Measurements from ENCODE around the gene S1PR5.

The S1PR5 gene

GRCh38 chr19:10514211-10515145, 2.8 kb downstream of the S1PR5 start:
- no peak for DNase-seq (ENCODE audit: low read depth)

- no peak for DNase-seq (ENCODE audit: low read depth)
These were observed 4.0 kb downstream of the S1PR5 start for GRCh38 chr19:10513223-10513622.

DNA sequence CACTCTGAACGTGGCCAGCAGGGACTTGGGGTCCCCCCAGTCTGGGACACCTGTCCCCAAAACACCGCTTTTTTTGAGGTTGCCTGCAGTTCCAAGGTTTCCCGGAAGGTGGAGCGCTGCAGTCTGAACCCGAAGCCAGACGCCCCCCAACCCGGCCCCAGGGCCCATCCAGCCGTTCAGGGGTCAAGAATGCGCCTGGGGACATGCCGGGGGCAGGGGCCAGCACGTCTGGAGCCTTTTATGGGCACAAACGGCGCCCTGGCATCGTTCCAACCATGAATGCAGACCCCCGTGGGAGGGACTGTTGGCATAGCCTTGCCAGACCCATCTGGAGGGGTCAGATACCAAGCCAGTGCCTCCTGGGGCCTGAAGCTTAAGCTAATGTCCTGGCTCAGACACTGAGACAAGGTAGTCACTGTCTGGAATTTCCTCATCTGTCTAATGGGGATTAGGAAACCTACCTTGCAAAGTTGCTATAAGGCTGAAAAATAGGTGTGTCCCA, 6.9 kb downstream of the S1PR5 start:
- DNase-seq (ENCODE audit: low read depth): peak; percentile 52

DNA sequence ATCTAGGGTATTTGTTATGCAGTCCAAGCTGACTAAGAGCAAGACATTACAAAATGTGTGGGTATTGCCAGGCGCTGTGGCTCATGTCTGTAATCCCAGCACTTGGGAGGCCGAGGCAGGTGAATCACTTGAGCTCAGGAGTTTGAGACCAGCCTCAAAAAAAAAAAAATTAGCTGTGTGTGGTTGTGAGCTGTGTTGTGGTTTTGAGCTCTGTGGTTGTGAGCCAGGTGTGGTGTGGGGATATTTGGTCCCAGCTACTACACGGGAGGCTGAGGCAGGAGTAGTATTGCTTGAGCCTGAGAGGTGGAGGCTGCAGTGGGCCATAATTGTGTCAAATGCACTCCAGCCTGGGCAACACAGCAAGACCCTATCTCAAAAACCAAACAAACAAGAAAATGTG, 8.5 kb downstream of the S1PR5 start:
- DNase-seq (ENCODE audit: low read depth): no peak

GRCh38 chr19:10508036-10508435, 9.2 kb downstream of the S1PR5 start:
- no peak for DNase-seq (ENCODE audit: low read depth)

- peak; percentile 78 for DNase-seq (ENCODE audit: low read depth)
These were observed 11.5 kb downstream of the S1PR5 start for GRCh38 chr19:10505583-10506229.

- DNase-seq (ENCODE audit: low read depth): no peak
These were observed 14.1 kb downstream of the S1PR5 start, which contains the start of gene KEAP1 for GRCh38 chr19:10503002-10503789. Gene KEAP1, minus strand, starts transcription at chr19:10503356. Its CDS starts 3,323 bp downstream, at chr19:10500033.

DNA sequence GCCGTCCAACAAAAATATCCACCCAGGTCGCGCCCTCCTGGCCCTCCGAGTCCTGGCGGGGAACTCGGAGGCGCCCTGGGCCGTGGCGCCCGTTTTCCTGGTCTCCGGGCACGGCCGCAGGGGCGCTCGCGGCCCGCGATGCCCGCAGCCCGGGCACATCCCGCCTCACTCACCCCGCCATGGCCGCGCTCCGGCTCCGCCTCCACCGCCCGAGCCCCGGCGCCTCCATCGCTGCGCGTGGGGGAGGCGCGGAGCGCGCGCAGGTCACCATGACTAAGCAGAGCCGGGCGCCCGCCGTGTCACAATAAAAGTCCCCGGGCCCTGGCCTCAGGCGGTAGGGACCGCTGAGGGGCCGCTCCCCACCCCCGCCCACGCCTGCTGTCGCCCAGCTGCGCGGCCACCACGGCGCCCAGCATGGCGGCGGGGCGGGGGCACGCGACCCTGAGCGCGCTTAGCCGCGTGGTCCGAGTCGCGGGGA, 14.7 kb downstream of the S1PR5 start:
- peak; percentile 83 for DNase-seq (ENCODE audit: low read depth)

DNA sequence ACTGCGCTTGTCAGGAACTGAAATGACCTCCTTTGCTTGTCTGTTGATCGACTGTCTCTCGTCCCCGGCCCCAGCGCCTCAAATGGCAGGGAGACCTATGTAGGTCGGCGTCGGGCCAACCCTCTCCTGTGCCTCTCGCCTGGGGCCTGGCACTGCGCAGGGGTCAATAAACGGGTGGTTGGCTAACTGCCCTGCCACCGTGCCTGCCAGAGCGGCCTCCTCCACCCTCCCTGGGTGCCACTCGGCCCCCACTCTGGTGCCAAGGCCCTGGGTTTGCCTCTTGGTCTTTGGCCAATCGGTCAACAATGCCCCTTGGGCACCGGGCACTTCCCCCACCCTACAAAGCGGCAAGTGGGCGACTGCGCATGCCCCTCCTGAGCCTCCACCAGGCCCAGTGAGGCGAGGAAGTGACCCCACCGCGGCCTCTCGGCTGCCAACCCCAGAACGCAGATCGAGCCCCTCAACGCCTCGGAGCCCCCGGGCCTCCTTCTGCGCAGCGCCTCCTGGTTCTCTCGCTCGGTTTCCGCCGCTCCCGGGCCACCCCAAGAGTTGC, 15.2 kb downstream of the S1PR5 start:
- DNase-seq (ENCODE audit: low read depth): no peak

DNA sequence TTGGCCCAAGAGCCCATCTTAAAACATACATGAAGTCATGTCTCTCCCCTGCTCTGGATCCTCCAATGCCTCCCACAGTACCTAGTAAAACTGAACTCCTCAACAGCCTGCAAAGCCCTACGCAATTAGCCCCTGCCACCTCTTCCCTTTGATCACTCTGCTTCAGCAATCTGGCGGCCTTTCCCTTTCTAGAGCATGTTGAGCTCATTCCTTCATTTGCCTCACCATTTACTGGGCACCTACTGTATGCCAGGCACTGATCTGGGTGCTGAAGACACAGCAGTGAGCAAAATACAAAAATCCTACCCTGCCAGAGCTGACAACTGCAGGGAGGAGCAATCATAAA, 17.0 kb downstream of the S1PR5 start:
- no peak for DNase-seq (ENCODE audit: low read depth)

- DNase-seq (ENCODE audit: low read depth): no peak
These were observed 17.5 kb downstream of the S1PR5 start for GRCh38 chr19:10499550-10500246.

- no peak for DNase-seq (ENCODE audit: low read depth)
These were observed 19.9 kb downstream of the S1PR5 start for GRCh38 chr19:10497371-10497770.

GRCh38 chr19:10491472-10492047, 25.7 kb downstream of the S1PR5 start:
- no peak for DNase-seq (ENCODE audit: low read depth)

DNA sequence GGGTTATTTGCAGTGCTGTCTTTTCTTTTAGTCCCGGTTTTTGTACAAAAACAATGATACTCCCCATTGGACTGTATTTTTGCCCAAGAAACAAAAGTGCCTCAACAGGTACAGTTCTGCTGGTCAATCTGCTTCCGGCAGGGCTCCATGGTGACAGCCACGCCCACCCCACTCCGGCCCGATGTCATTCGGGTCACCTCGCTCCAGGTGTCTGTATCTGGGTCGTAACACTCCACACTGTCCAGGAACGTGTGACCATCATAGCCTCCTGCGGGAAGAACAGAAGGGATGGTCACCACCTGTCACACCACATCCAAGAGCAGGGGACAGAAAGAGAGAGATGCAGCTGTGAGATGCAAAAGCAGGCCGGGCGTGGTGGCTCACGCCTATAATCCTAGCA, 30.7 kb downstream of the S1PR5 start:
- no peak for DNase-seq (ENCODE audit: low read depth)

DNA sequence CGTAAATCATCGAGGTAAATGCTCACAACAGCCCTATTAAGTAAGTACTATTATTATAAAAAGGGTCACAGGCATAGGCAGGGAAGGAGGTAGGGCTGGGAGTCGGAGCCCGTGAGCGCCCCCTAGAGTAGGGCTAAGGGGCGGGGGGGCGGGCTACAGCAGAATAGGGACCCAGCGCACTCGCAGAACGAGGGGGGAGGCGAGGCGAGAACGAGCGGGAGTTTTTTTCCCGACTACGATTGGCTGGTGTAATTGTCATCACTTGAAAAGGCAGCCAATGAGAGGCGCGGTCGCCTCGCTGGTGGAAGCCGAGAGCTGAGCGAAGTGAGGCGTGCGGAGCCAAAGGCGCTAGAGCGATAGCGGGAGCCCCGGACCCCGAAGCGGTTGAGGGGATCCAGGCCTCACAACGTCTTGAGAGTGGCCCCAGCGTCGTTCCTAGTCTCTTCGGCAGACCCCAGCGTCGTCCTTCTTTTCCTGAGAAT, 38.3 kb downstream of the S1PR5 start:
- DNase-seq (ENCODE audit: low read depth): peak; percentile 77

DNA sequence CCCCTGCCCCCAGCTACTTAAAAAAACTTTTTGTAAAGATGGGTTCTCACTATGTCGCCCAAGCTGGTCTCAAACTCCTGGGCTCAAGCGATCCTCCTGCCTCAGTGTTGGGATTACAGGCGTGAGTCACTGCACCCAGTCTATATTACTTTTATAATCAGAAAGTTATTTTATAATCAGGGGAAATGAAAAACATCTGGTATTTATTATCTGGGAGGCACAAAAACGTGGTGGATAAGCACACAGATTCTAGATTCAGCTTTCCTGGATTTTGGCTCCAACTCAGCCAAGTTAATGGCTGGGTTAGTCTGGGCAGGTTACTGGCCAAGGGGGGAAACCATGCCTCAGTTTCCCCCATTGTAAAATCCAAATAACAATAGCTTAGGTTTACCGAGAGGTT, 38.8 kb downstream of the S1PR5 start:
- DNase-seq (ENCODE audit: low read depth): no peak

DNA sequence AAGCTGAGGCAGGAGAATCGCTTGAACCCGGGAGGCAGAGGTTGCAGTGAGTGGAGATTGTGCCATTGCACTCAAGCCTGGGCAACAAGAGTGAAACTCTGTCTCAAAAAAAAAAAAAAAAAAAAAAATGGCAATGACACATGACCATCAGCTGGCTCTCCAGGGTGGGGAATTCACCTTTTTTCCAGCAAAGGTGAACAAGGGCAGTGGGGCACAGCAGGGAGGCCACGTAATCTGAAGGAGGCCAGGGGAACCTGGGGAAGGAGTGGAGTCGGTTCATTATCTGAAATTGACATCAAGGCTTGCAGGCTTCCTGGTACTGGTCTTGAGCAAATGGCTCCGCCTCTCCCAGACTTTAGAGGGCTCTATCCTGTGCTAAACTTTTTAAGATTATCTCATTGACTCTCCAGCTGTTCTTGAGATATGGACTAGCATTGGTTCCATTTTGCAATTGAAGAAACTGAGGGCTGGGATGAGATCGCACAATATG, 42.2 kb downstream of the S1PR5 start:
- no peak for DNase-seq (ENCODE audit: low read depth)

GRCh38 chr19:10473192-10473591, 44.1 kb downstream of the S1PR5 start:
- DNase-seq (ENCODE audit: low read depth): no peak

DNA sequence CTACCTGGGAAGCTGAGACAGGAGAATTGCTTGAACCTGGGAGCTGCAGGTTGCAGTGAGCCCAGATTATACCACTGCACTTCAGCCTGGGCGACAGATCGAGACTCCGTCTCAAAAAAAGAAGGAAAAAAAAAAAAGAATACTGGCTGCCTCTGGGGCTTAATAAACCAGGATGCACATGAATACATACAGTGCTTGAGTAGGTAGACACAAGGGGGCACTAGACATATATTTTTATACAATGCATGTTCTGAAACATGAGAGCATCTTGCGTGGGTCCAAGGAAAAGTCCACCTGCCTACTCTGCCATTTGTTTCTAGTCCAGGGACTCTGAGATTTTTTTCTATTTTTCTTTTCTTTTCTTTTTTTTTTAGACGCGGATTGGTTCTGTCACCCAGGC, 45.3 kb downstream of the S1PR5 start:
- no peak for DNase-seq (ENCODE audit: low read depth)

DNA sequence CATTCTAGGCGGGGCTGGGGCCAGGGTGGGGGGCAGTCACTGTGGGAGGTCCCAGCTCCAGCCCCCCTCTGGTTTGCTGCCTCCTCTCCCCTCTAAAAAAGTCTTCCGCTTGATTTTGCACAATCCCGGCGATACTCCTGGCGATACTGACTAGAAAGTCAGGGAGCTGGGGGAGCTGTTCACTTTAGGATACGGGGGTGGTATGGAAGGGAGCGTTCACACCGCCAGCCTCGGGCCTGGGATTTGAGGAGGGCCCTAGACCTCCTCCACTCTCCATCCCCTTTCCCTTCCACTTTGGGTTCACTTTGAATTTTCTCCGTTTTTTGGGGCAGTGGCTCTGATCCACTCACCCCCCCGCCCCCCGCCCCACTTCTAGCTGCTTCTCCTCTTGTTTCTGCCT, 49.1 kb downstream of the S1PR5 start:
- no peak for DNase-seq (ENCODE audit: low read depth)

All from activated T-cell treated with anti-CD3 and anti-CD28 coated beads for 1 hour (primary cell).